Measurements from ENCODE around the gene UBR3.

- TF ChIP-seq ZNF274 (IDR thresholded peaks at IDR 0.05; ENCODE audit: low read depth, low read length) (no peak), SUZ12 (IDR thresholded peaks at IDR 0.05; ENCODE audit: extremely low read depth, insufficient read depth, insufficient read length) (no peak), YY1 (IDR thresholded peaks at IDR 0.05; ENCODE audit: insufficient read depth, insufficient read length) (no peak)
Observed at GRCh38 chr2:169796441-169796840, 30.8 kb upstream of the UBR3 start.

All from NT2/D1 (cell line).